K562 (cell line): Measurements from ENCODE around the gene CREB3L1. TPM values are rescaled to one million over a fixed set of nuclear protein-coding genes. Genes with fewer than 3 reads are reported as not detected.

Source experiments
- ATAC-seq: fragments of 200-7000 bp; cut with Tn5 transposase; 3 replicates; pipeline ENCODE4 v1.9.1; 2020; ENCODE audit warnings: moderate library complexity
- BruUV-seq: library from RNA; stranded (reverse); fragments of 400-500 nt; replicated peaks from 2 replicates; lab custom pipeline; 2021; lab: Mats Ljungman, UMichigan
- CTCF ChIA-PET: fragments of 300-600 bp; formaldehyde crosslinking; extraction: SDS; loops from one replicate; lab custom pipeline; 2021; ENCODE audit warnings: low intra/inter-chr PET ratio; lab: Yijun Ruan, JAX
- POLR2A ChIA-PET: fragments of 300-600, 350-650 bp; sonication (Branson Sonifier 250); formaldehyde crosslinking; extraction: SDS; loops from one replicate; lab custom pipeline; 2021; ENCODE audit warnings: antibody characterized with exemption, inconsistent platforms; lab: Yijun Ruan, JAX
- DNase-seq, 4 experiments: peaks; one replicate each; pipeline versions ENCODE4 v3.0.0 to v3.0.0-alpha.2; 2011 to 2018; ENCODE audit warnings: low spot score in 3 of 4, mixed read lengths in 3 of 4; ENCODE audit errors: extremely low read depth in 1 of 4
- FAIRE-seq: peaks from 2 replicates; lab custom pipeline; 2011; peaks lifted over from hg19 to GRCh38; lab: Jason Lieb, UNC
- H2AFZ ChIP-seq: 2 replicates; pipeline ENCODE4 v1.6.0; 2011; ENCODE audit warnings: low read depth, low read length, control low read depth, inconsistent platforms
- H3K27ac ChIP-seq: fragments of 200-600 bp; 3 replicates; pipeline ENCODE4 v1.8.0; 2011; ENCODE audit warnings: low read depth, mild to moderate bottlenecking, control low read depth, inconsistent platforms, low read length, moderate library complexity, mixed read lengths; ENCODE audit errors: extremely low read depth
- H3K27me3 ChIP-seq, 2 experiments: fragments of 300-600 bp in 1 of 2; 2 replicates in 1 of 2; 3 replicates in 1 of 2; pipeline versions ENCODE4 v1.6.0 to v1.8.0; 2011; ENCODE audit warnings: inconsistent platforms in 2 of 2, low read length in 2 of 2, mild to moderate bottlenecking in 1 of 2, mixed read lengths in 1 of 2, moderate library complexity in 1 of 2; ENCODE audit not compliant: control insufficient read depth in 2 of 2, insufficient read depth in 2 of 2
- H3K36me3 ChIP-seq: fragments of 300-600 bp; 3 replicates; pipeline ENCODE4 v1.8.0; 2011; ENCODE audit warnings: mild to moderate bottlenecking, low read length, inconsistent platforms; ENCODE audit not compliant: control insufficient read depth, insufficient read depth
- H3K4me1 ChIP-seq, 2 experiments: fragments of 200-600 bp in 1 of 2; replicated peaks in 1 of 2; 2 replicates in 1 of 2; 3 replicates in 1 of 2; pipeline versions ENCODE4 v1.5.1 to v1.8.0; 2011; ENCODE audit warnings: inconsistent platforms in 2 of 2, low read length in 2 of 2, mild to moderate bottlenecking in 1 of 2, mixed read lengths in 1 of 2, moderate library complexity in 1 of 2; ENCODE audit not compliant: control insufficient read depth in 2 of 2, insufficient read depth in 2 of 2
- H3K4me2 ChIP-seq: 2 replicates; pipeline ENCODE4 v1.6.1; 2011; ENCODE audit warnings: low read length, control low read depth, inconsistent platforms, mixed read lengths; ENCODE audit not compliant: insufficient read depth
- H3K4me3 ChIP-seq: fragments of 200-600 bp; sonication (generic), shearing (Covaris generic); 2 replicates; pipeline ENCODE4 v1.5.1; 2016; ENCODE audit warnings: control low read depth, inconsistent platforms
- H3K79me2 ChIP-seq: fragments of 200-600 bp; 3 replicates; pipeline ENCODE4 v1.8.0; 2011; ENCODE audit warnings: low read length, inconsistent platforms; ENCODE audit not compliant: control insufficient read depth, insufficient read depth
- H3K9ac ChIP-seq, 2 experiments: 2 replicates each; pipeline versions ENCODE4 v1.6.0 to v1.6.1; 2011; ENCODE audit warnings: low read depth in 2 of 2, low read length in 2 of 2, control low read depth in 1 of 2, inconsistent platforms in 1 of 2, mild to moderate bottlenecking in 1 of 2, mixed read lengths in 1 of 2; ENCODE audit not compliant: insufficient read depth in 1 of 2
- H3K9me1 ChIP-seq: one replicate; pipeline ENCODE4 v1.6.0; 2011; ENCODE audit warnings: inconsistent platforms, mild to moderate bottlenecking, low read length, moderate library complexity; ENCODE audit not compliant: control insufficient read depth, insufficient read depth
- H3K9me3 ChIP-seq: replicated peaks from 2 replicates; pipeline ENCODE4 v1.5.1; 2011; ENCODE audit warnings: low read depth, low read length, inconsistent platforms; ENCODE audit not compliant: control insufficient read depth, insufficient read depth
- H4K20me1 ChIP-seq: replicated peaks from 2 replicates; pipeline ENCODE4 v1.6.1; 2011; ENCODE audit warnings: low read length, inconsistent platforms, mixed read lengths; ENCODE audit not compliant: control insufficient read depth, insufficient read depth
- ATF7 ChIP-seq: fragments of 450-650 bp; IDR thresholded peaks from 2 replicates; pipeline ENCODE4 v1.7.1; 2014; ENCODE audit warnings: mild to moderate bottlenecking, moderate library complexity
- CEBPG ChIP-seq, 3 experiments: fragments of 200-800 bp in 1 of 3; sonication (Bioruptor generic) in 1 of 3; sonication (generic) in 1 of 3; formaldehyde crosslinking in 1 of 3; IDR thresholded peaks in 2 of 3; conservative IDR thresholded peaks in 1 of 3; 2 replicates each; pipeline versions ENCODE4 v1.6.1 to v1.8.0; 2016 to 2022; ENCODE audit warnings: missing compliant biosample characterization in 2 of 3, missing genetic modification characterization in 2 of 3, mild to moderate bottlenecking in 1 of 3, missing genetic modification reagents in 1 of 3
- FOSL1 ChIP-seq: fragments of 200-800 bp; sonication (Bioruptor generic); conservative IDR thresholded peaks from 2 replicates; pipeline ENCODE4 v1.6.1; 2016; ENCODE audit warnings: missing genetic modification characterization, missing compliant biosample characterization
- NFIC ChIP-seq: fragments of 450-650 bp; IDR thresholded peaks from 2 replicates; pipeline ENCODE4 v1.6.1; 2017; ENCODE audit warnings: mild to moderate bottlenecking, inconsistent platforms
- POLR2A ChIP-seq: fragments of 450-650 bp; conservative IDR thresholded peaks from 2 replicates; pipeline ENCODE4 v1.6.1; 2016
- PRMT5 ChIP-seq: sonication (generic); formaldehyde crosslinking; IDR thresholded peaks from 2 replicates; pipeline ENCODE4 v1.5.0; 2020; ENCODE audit warnings: missing genetic modification reagents
- ZBTB7A ChIP-seq: IDR thresholded peaks from 2 replicates; pipeline ENCODE4 v1.6.1; 2011; ENCODE audit warnings: low read depth, mild to moderate bottlenecking, low read length, moderate library complexity, borderline replicate concordance; ENCODE audit not compliant: control insufficient read depth
- WGBS: fragments of 100-300 bp; shearing (Covaris generic); methylation state at CpG from one replicate; pipeline ENCODE4 v1.1.6; 2016; ENCODE audit warnings: low coverage, mixed read lengths; ENCODE audit not compliant: insufficient coverage; ENCODE audit errors: missing lambda C conversion rate; 5-methylcytosine and 5-hydroxymethylcytosine counted together
- in situ Hi-C: fragments of 300-500 bp; cut with MboI; formaldehyde crosslinking; loops from 4 replicates; pipeline ENCODE4 v1.15.0; 2018; ENCODE audit warnings: inconsistent platforms, mixed read lengths
- intact Hi-C: fragments of 100-400 bp; cut with micrococcal nuclease; formaldehyde crosslinking; loops from 2 replicates; pipeline ENCODE4 v1.14.2; 2022
- polyA plus RNA-seq, 8 experiments: library from polyadenylated mRNA; depleted of rRNA in 4 of 8; stranded (reverse) in 5 of 8; unstranded in 3 of 8; fragments of >200 nt; fragmentation: Nextera tagmentation in 2 of 8; fragmentation: Illumina TruSeq in 1 of 8; extraction: Ambion mirVana in 2 of 8; extraction: Trizol in 1 of 8; gene quantifications; 2 replicates each; pipeline versions ENCODE4 v1.2.1 to v1.2.3, GENCODE V29; 2011 to 2014; ENCODE audit warnings: inconsistent platforms in 1 of 8, missing spikeins in 1 of 8
- total RNA-seq, 7 experiments: library from RNA; depleted of rRNA in 6 of 7; stranded (reverse); fragments of >200 nt in 6 of 7; fragmentation: Illumina TruSeq in 2 of 7; extraction: Trizol in 2 of 7; gene quantifications; 2 replicates each; pipeline versions ENCODE4 v1.2.1 to v1.2.3, GENCODE V29; 2011 to 2021; ENCODE audit warnings: low replicate concordance in 1 of 7
- TF ChIP-seq, protein P1 (sequence below): fragments of 250-450 bp; sonication (Bioruptor Pico); IDR thresholded peaks from 2 replicates; pipeline ENCODE4 v1.8.0; 2021; ENCODE audit warnings: borderline replicate concordance, mild to moderate bottlenecking, moderate library complexity; ENCODE audit not compliant: poor library complexity, severe bottlenecking
- TF ChIP-seq, protein P2 (sequence below): sonication (generic); formaldehyde crosslinking; IDR thresholded peaks from 2 replicates; pipeline ENCODE4 v1.8.1; 2023; ENCODE audit warnings: mild to moderate bottlenecking, missing genetic modification reagents
- TF ChIP-seq, protein P3 (sequence below), 2 experiments: fragments of 450-650 bp; IDR thresholded peaks; 2 replicates each; pipeline ENCODE4 v1.6.1; 2018; ENCODE audit warnings: mild to moderate bottlenecking in 2 of 2, low read depth in 1 of 2; ENCODE audit not compliant: partially characterized antibody in 2 of 2
- TF ChIP-seq, protein P4 (sequence below): fragments of 450-650 bp; formaldehyde crosslinking; IDR thresholded peaks from 2 replicates; pipeline ENCODE4 v1.4.0; 2020; ENCODE audit warnings: mild to moderate bottlenecking, moderate library complexity

The CREB3L1 gene
- total and polyA plus RNA-seq, 9 of the 15 experiments (the other 6 are each of a cell fraction or from before 2014, with no cell fraction given): 1.2 to 27.6 (median 3.7) TPM

DNA sequence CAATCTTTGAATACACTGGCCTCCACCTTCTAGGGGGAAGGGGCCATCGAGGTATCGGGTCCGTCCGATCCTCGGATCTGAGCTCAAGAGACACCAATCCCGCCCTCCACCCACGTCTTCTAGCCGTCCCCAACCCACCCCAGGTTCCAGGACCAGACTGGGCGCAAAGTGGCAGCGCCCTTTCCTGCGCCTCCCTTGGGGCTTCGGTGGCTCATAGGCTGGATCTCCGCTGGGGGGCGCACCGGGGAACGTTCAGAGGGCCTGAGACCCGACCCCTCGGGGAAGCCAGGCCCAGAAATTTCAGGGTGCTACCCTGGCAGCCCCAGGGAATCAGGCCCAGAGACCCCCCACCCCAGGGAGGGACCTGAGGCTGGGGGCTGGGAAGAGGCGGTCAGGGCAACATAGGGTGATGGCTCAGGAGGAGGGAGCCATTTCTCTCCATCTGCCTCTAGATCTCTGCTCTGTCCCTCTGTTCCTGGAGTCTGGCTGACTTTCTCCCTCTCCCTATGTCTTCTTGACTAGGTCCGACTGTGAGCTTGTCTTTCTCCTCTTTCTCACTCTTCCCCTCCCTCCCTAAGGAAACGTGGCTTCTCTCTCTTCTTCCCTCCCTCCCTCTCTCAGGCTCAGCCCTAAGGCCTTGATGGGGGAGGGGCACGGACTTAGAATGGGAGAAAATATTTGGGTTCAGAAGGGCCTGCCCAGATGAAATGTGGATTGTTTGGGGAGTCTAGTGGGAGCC, 1.1 kb downstream of the CREB3L1 start:
- BruUV-seq: no TSS peak
- Histone ChIP-seq H3K4me3 (peak overlapping the region; percentile 72), H3K27me3 (no peaks in the 10 kb centered on the region), H3K9ac (peak overlapping the region; percentile 74 to 93), H3K4me1 (peaks cover 56 to 61% of the 10 kb centered on the region in 2 experiments), H2AFZ (peak overlapping the region; percentile 88), H3K27ac (peak overlapping the region; percentile 69), H3K79me2 (peaks cover 48% of the 10 kb centered on the region), H3K9me1 (no peaks in the 10 kb centered on the region), H4K20me1 (0 out of 2 replicates have a peak, but pooled peaks cover 3% of the 10 kb centered on the region), H3K4me2 (peak overlapping the region; percentile 87), H3K36me3 (no peaks in the 10 kb centered on the region), H3K9me3 (no peaks in the 10 kb centered on the region)
- in situ Hi-C loops: no loop called here
- peak; percentile 71 for FAIRE-seq
- peak; percentile 85 for ATAC-seq
- 2% methylated on average over 10 of the region's 22 CpGs for WGBS
- CTCF ChIA-PET: interaction anchor here (0.6 kb wide), 1 partner anchor 56 kb away, joined by 4 read pairs; no protein-coding TSS in a partner anchor
- intact Hi-C loops: loop anchor here (1.0 to 2.0 kb wide), 2 partner anchors 19 to 36 kb away; no protein-coding TSS in a partner anchor
- DNase-seq: peak; percentile 84 to 88 (median 86)
- POLR2A ChIA-PET: interaction anchor here (0.9 to 3.3 kb wide), 8 partner anchors 12 to 35 kb away, joined by 3 to 20 read pairs (median 4); no protein-coding TSS in a partner anchor
- TF ChIP-seq, protein P1, sequence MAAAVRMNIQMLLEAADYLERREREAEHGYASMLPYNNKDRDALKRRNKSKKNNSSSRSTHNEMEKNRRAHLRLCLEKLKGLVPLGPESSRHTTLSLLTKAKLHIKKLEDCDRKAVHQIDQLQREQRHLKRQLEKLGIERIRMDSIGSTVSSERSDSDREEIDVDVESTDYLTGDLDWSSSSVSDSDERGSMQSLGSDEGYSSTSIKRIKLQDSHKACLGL (CRISPR knock-in tag): no peak
- peak; percentile 54 for TF ChIP-seq POLR2A
- peak; percentile 68 for TF ChIP-seq FOSL1 (tag)
- TF ChIP-seq, protein P2, sequence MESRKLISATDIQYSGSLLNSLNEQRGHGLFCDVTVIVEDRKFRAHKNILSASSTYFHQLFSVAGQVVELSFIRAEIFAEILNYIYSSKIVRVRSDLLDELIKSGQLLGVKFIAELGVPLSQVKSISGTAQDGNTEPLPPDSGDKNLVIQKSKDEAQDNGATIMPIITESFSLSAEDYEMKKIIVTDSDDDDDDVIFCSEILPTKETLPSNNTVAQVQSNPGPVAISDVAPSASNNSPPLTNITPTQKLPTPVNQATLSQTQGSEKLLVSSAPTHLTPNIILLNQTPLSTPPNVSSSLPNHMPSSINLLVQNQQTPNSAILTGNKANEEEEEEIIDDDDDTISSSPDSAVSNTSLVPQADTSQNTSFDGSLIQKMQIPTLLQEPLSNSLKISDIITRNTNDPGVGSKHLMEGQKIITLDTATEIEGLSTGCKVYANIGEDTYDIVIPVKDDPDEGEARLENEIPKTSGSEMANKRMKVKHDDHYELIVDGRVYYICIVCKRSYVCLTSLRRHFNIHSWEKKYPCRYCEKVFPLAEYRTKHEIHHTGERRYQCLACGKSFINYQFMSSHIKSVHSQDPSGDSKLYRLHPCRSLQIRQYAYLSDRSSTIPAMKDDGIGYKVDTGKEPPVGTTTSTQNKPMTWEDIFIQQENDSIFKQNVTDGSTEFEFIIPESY (CRISPR knock-in tag): 0 out of 2 replicates have a peak, but pooled peaks have one; percentile 22
- TF ChIP-seq ZBTB7A: peak; percentile 93
- peak; percentile 45; the same call in 1 of the 2 replicates for TF ChIP-seq ATF7
- TF ChIP-seq, protein P3, sequence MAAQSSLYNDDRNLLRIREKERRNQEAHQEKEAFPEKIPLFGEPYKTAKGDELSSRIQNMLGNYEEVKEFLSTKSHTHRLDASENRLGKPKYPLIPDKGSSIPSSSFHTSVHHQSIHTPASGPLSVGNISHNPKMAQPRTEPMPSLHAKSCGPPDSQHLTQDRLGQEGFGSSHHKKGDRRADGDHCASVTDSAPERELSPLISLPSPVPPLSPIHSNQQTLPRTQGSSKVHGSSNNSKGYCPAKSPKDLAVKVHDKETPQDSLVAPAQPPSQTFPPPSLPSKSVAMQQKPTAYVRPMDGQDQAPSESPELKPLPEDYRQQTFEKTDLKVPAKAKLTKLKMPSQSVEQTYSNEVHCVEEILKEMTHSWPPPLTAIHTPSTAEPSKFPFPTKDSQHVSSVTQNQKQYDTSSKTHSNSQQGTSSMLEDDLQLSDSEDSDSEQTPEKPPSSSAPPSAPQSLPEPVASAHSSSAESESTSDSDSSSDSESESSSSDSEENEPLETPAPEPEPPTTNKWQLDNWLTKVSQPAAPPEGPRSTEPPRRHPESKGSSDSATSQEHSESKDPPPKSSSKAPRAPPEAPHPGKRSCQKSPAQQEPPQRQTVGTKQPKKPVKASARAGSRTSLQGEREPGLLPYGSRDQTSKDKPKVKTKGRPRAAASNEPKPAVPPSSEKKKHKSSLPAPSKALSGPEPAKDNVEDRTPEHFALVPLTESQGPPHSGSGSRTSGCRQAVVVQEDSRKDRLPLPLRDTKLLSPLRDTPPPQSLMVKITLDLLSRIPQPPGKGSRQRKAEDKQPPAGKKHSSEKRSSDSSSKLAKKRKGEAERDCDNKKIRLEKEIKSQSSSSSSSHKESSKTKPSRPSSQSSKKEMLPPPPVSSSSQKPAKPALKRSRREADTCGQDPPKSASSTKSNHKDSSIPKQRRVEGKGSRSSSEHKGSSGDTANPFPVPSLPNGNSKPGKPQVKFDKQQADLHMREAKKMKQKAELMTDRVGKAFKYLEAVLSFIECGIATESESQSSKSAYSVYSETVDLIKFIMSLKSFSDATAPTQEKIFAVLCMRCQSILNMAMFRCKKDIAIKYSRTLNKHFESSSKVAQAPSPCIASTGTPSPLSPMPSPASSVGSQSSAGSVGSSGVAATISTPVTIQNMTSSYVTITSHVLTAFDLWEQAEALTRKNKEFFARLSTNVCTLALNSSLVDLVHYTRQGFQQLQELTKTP (IDR thresholded peaks at IDR 0.05; ENCODE audit: low read depth in 1 of 2, partially characterized antibody in 2 of 2): peak in 1 of 2 experiments; percentile 17
- no peak for TF ChIP-seq PRMT5
- no peak for TF ChIP-seq CEBPG (CRISPR knock-in tag; IDR thresholded peaks at IDR 0.05)
- TF ChIP-seq CEBPG (tag; conservative IDR thresholded peaks at IDR 0.05 in 1 of 2, IDR thresholded peaks at IDR 0.05 in 1 of 2): no peak
- TF ChIP-seq, protein P4, sequence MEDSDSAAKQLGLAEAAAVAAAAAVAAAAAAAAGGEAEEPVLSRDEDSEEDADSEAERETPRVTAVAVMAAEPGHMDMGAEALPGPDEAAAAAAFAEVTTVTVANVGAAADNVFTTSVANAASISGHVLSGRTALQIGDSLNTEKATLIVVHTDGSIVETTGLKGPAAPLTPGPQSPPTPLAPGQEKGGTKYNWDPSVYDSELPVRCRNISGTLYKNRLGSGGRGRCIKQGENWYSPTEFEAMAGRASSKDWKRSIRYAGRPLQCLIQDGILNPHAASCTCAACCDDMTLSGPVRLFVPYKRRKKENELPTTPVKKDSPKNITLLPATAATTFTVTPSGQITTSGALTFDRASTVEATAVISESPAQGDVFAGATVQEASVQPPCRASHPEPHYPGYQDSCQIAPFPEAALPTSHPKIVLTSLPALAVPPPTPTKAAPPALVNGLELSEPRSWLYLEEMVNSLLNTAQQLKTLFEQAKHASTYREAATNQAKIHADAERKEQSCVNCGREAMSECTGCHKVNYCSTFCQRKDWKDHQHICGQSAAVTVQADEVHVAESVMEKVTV (CRISPR knock-in tag): no peak
- TF ChIP-seq NFIC: peak; percentile 44; the same call in 1 of the 2 replicates
